ENCODE data around the gene SLC35A5. TPM values are rescaled to one million over a fixed set of nuclear protein-coding genes. Genes with fewer than 3 reads are reported as not detected.
"Not testable (repeated sequence)": the region's sequence is repeated elsewhere in the genome, so short reads cannot be mapped to it uniquely, and the experiment has no call there.

Gene SLC35A5
- total RNA-seq, 4 donors from 2014 or later, result 0.80 to 49.2 (median 25.4) TPM

DNA sequence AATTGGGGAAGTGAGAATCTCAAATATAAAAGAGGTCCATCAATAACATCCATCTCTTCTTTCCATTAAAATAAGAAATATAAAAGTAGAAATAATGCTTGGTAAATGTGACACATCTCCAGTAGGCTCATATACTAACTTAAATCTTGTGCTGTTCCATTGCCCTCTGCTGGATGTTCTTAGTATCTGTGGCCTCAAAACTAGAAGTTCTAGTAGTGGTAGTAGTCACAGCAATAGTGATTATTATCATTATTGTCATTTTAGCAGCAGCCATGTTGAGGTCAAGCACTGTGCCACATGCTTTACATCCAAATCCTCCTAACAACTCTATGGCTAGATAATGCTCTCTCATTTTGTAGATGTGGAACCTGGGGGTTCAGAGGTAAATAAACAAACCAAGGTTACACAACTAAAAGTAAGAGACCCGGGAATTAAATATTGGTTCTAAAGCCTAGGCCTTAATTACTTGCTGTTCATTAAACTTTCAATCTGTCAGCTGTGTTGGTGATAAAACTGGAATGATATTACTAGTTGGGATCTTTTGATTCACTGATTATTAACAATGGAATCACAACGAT, 42.3 kb upstream of the SLC35A5 start:
- H3K27ac ChIP-seq, result no peak overlapping the region
- no peaks in the 10 kb centered on the region for H3K36me3 ChIP-seq
- no peaks in the 10 kb centered on the region for H3K27me3 ChIP-seq
- DNase-seq, result peak; percentile 14
- intact Hi-C loops (cut with DNase I; ENCODE audit: low total_unique reads), result loop anchor here (5.0 kb wide), 1 partner anchor 227 kb away; the partner anchor contains the start of gene SLC9C1
- H3K4me3 ChIP-seq, result no peak overlapping the region
- 67 to 84% methylated on average over 2 of the region's 2 CpGs for WGBS, 2 donors (ENCODE audit: low coverage in 1 of 2)
- TF ChIP-seq POLR2A (IDR thresholded peaks at IDR 0.05) (no peak), POLR2AphosphoS5 (IDR thresholded peaks at IDR 0.05) (no peak)
- TF ChIP-seq, protein P1, sequence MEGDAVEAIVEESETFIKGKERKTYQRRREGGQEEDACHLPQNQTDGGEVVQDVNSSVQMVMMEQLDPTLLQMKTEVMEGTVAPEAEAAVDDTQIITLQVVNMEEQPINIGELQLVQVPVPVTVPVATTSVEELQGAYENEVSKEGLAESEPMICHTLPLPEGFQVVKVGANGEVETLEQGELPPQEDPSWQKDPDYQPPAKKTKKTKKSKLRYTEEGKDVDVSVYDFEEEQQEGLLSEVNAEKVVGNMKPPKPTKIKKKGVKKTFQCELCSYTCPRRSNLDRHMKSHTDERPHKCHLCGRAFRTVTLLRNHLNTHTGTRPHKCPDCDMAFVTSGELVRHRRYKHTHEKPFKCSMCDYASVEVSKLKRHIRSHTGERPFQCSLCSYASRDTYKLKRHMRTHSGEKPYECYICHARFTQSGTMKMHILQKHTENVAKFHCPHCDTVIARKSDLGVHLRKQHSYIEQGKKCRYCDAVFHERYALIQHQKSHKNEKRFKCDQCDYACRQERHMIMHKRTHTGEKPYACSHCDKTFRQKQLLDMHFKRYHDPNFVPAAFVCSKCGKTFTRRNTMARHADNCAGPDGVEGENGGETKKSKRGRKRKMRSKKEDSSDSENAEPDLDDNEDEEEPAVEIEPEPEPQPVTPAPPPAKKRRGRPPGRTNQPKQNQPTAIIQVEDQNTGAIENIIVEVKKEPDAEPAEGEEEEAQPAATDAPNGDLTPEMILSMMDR (IDR thresholded peaks at IDR 0.05), result peak; percentile 66 to 83 (median 70)
- H3K9me3 ChIP-seq, result no peaks in the 10 kb centered on the region
- in situ Hi-C loops (cut with MboI; ENCODE audit: low pct_ligation_motif_present in 1 of 4, low pct_unique_long_range_greater_than_20kb in 1 of 4, low sequenced_read_pairs in 3 of 4), result loop anchor here (10.0 to 25.0 kb wide), 4 partner anchors 195 to 407 kb away; partner anchors contain the start of genes GCSAM (in 2 of the 4) and SLC9C1 (in 1 of the 4)
- H3K4me1 ChIP-seq, result no peaks in the 10 kb centered on the region

DNA sequence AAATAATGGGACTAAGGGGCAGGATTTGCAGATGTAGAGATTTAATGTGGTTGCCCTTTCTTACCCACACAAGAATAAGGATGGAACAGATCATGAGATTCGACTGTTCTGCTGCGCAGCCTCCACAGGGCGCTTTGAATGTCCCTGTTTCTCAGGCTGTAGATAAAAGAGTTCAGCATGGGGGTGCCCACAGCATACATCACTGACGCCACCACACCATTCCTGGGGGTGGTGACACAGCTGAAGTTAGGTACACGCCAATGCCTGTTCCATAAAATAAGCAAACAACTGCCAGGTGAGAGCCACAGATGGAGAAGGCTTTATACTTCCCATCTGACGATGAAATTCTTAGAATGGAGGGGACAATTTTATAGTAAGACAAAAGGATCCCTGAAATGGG, 37.7 kb upstream of the SLC35A5 start:
- H3K27ac ChIP-seq; H3K4me1 ChIP-seq; H3K27me3 ChIP-seq; intact Hi-C loops (cut with DNase I; ENCODE audit: low total_unique reads); DNase-seq; H3K36me3 ChIP-seq; H3K9me3 ChIP-seq; H3K4me3 ChIP-seq: not testable (repeated sequence)
- WGBS, 2 donors (ENCODE audit: low coverage in 1 of 2), result 75 to 82% methylated on average over 4 to 6 of the region's 6 CpGs
- in situ Hi-C loops (cut with MboI; ENCODE audit: low pct_ligation_motif_present in 1 of 4, low pct_unique_long_range_greater_than_20kb in 1 of 4, low sequenced_read_pairs in 3 of 4), result loop anchor here (10.0 to 25.0 kb wide), 4 partner anchors 199 to 412 kb away; partner anchors contain the start of genes GCSAM (in 2 of the 4) and SLC9C1 (in 1 of the 4)

- Histone ChIP-seq H3K9me3 (no peaks in the 10 kb centered on the region), H3K4me3 (no peak overlapping the region), H3K36me3 (peaks cover 0 to 33% (median 12%) of the 10 kb centered on the region in 4 donors), H3K27me3 (no peaks in the 10 kb centered on the region), H3K4me1 (no peaks in the 10 kb centered on the region), H3K27ac (no peak overlapping the region)
- 93% methylated on average over 3 of the region's 3 CpGs for WGBS, 2 donors (ENCODE audit: low coverage in 1 of 2)
- no peak for DNase-seq
- in situ Hi-C loops (cut with MboI; ENCODE audit: low pct_ligation_motif_present in 1 of 4, low pct_unique_long_range_greater_than_20kb in 1 of 4, low sequenced_read_pairs in 3 of 4) (no loop called here), intact Hi-C loops (cut with DNase I; ENCODE audit: low total_unique reads) (no loop called here)
- TF ChIP-seq, protein P1 (IDR thresholded peaks at IDR 0.05), result no peak
- TF ChIP-seq POLR2AphosphoS5 (IDR thresholded peaks at IDR 0.05), result no peak
- TF ChIP-seq EP300 (IDR thresholded peaks at IDR 0.05; ENCODE audit: low read depth), result no peak
- TF ChIP-seq POLR2A (IDR thresholded peaks at IDR 0.05), result no peak
Observed at GRCh38 chr3:112530573-112530972, 31.3 kb upstream of the SLC35A5 start.

GRCh38 chr3:112531358-112531781, 30.5 kb upstream of the SLC35A5 start:
- no peak overlapping the region for H3K27ac ChIP-seq
- H3K4me1 ChIP-seq, result no peaks in the 10 kb centered on the region
- intact Hi-C loops (cut with DNase I; ENCODE audit: low total_unique reads) (no loop called here), in situ Hi-C loops (cut with MboI; ENCODE audit: low pct_ligation_motif_present in 1 of 4, low pct_unique_long_range_greater_than_20kb in 1 of 4, low sequenced_read_pairs in 3 of 4) (no loop called here)
- H3K36me3 ChIP-seq, result peaks cover 0 to 41% (median 13%) of the 10 kb centered on the region in 4 donors
- H3K9me3 ChIP-seq, result no peaks in the 10 kb centered on the region
- DNase-seq, result no peak
- WGBS, 2 donors (ENCODE audit: low coverage in 1 of 2), result 0 to 24% methylated on average over 1 of the region's 1 CpG
- no peaks in the 10 kb centered on the region for H3K27me3 ChIP-seq
- no peak for TF ChIP-seq EP300 (IDR thresholded peaks at IDR 0.05; ENCODE audit: low read depth)
- TF ChIP-seq, protein P1 (IDR thresholded peaks at IDR 0.05), result peak; percentile 48 to 61 (median 58)
- TF ChIP-seq POLR2AphosphoS5 (IDR thresholded peaks at IDR 0.05), result no peak
- H3K4me3 ChIP-seq, result no peak overlapping the region
